Stimulated activated CD8-positive, alpha-beta memory T cell treated with anti-CD3 and anti-CD28 coated beads, Interleukin-4, amount 100 ng/mL, for 48 hours (primary cell): Measurements from ENCODE around the gene POLK.
A peak's percentile ranks its signal among the peaks of the same experiment; 100 is the strongest.
"Not testable (repeated sequence)": the region's sequence is repeated elsewhere in the genome, so short reads cannot be mapped to it uniquely, and the experiment has no call there.

Source experiments
- DNase-seq: peaks from one replicate; pipeline ENCODE4 v3.0.0-alpha.2; 2020

The POLK gene

GRCh38 chr5:75511435-75512382, at the start of gene POLK, which contains the start of gene CERT1:
POLK (plus strand) TSS chr5:75511891.
CERT1 (minus strand) TSS chr5:75511629; CDS start chr5:75511207, 422 bp downstream.
- peak; percentile 95 for DNase-seq

DNA sequence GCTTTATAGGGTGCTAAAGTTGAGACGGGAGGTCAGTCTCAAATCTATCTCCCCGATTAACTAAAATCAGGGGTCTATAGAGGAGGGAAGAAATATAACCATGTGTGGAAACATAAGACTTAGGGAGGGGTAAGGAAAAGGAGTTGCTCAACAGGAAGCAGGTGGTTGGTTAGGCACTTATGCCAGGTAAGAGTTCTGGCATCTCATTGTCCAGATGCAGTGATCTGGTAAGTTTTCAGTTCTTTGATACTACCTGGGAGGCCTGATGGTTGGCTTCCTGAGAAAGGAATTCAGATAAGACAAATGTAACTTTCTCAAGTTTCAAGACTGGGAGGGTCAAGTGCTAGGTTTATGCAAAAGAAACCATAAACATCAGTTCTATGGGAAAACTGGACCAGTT, 48.0 kb upstream of the POLK start:
- DNase-seq: no peak

DNA sequence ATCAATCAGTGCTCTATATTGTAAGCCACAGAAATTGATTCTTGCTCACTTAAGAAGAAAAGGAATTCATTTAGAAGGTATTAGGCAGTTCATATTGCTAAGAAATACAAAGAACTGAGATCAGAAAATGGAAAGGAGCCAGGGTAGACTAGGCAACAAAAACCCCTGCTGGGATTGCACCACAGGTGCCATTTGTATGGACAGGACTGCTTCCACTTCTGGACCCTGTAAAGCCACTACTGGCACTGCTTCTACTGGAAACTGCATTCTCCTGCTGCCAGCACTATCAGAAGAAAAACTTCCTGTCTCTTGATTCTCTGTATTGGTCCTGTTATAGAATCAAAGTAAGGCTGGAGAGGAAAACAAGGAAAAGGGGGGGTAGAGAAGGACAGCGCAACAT, 46.2 kb upstream of the POLK start:
- DNase-seq: no peak

DNA sequence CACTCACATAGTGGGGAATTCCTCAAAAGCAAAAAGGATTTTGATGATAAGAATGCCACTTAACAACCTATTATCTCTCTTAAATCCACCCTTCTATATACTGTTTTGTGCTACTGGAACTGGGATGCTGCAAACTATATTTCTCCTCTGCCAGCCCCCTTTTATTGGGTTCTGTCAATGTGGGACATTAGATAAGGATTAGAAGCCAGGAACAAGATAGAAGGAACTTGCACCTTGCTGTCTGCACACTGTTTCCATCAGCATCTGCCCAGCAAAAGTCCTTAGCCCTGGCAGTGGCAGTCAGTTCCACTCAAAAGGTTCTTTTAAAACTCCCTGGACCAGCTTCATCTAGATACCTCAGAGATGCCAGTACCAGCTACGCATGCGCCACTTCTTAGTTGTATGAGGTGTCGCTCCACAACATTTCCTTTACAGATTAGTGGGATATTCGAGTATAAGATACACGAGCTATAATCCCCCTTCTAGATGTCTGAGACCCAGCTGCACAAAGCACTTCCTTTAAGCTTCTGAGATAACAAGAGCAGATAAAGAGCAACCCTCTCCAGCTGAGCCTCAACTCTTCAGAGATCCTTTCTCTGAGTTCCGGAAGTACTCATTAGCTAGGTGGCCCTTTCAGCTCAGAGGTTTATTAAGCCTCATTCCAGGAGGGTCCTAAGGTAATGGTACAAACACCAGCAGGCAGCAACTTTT, 45.5 kb upstream of the POLK start:
- DNase-seq: no peak

GRCh38 chr5:75468593-75468992, 43.1 kb upstream of the POLK start:
- no peak for DNase-seq

- no peak for DNase-seq
Observed at GRCh38 chr5:75469017-75469416, 42.7 kb upstream of the POLK start.

DNA sequence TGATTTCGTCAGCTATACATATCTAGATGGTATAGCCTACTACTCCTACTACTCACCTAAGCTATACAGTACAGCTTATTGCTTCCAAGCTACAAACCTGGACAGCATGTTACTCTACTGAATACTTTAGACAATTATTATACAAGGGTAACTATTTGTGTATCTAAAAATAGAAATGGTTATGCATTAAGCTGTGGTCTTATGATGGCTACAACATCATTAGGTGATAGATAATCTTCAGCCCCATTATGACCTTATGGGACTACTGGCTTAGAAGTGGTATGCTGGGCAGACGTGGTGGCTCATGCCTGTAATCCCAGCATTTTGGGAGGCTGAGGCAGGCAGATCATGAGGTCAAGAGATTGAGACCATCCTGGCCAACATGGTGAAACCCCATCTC, 40.5 kb upstream of the POLK start:
- no peak for DNase-seq

GRCh38 chr5:75472973-75473372, 38.7 kb upstream of the POLK start:
- DNase-seq: no peak

- no peak for DNase-seq
Observed at GRCh38 chr5:75473463-75473862, 38.2 kb upstream of the POLK start.

- DNase-seq: no peak
Observed at GRCh38 chr5:75475364-75475763, 36.3 kb upstream of the POLK start.

DNA sequence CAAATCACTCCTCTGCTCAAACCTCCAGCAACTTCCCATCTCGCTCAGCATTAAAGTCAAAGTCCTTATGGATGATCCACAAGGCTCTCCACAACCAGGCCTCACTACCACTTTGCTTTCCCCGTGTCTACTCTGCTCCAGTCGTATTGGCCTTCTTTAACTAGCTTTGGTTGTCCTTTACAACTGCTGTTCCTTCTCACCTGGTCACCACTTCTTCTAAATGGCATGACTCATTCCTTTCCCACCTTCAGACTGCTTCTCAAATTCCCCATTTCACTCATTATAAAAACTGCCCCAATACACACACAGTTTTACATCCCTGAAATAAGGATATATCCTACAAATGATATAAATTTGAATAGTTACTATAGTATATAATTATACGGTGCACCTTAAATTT, 30.7 kb upstream of the POLK start:
- no peak for DNase-seq

GRCh38 chr5:75482482-75482881, 29.2 kb upstream of the POLK start:
- no peak for DNase-seq

GRCh38 chr5:75484605-75485004, 27.1 kb upstream of the POLK start:
- DNase-seq: no peak

DNA sequence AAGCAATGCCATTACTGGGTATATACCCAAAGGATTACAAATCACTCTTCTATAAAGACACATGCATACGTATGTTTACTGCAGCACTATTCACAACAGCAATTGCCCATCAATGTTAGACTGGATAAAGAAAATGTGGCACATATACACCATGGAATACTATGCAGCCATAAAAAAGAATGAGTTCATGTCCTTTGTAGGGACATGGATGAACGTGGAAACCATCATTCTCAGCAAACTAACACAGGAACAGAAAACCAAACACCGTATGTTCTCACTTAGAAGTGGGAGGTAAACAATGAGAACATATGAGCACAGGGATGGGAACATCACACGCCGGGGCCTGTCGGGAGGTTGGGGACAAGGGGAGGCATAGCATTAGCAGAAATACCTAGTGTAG, 21.8 kb upstream of the POLK start:
- DNase-seq: not testable (repeated sequence)

DNA sequence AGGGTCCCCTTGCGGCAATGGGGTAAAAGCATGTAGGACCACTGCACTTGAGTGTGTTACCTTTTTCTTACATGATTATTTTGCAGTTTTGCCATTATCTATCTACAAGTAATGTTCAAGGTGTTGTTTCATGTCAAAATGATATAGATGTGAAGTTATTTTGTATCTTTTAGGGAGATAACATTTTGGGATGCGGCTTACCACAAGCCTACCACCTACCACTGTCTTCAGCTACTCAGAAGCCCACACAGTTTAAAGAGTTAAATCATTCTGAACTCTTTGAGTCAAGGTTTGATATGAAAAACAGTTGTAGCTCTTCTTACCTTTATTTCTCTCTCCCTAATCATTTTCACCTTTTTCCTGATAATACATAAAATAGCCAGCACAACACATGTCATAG, 20.1 kb upstream of the POLK start:
- DNase-seq: no peak

GRCh38 chr5:75496026-75496425, 15.7 kb upstream of the POLK start:
- DNase-seq: no peak

DNA sequence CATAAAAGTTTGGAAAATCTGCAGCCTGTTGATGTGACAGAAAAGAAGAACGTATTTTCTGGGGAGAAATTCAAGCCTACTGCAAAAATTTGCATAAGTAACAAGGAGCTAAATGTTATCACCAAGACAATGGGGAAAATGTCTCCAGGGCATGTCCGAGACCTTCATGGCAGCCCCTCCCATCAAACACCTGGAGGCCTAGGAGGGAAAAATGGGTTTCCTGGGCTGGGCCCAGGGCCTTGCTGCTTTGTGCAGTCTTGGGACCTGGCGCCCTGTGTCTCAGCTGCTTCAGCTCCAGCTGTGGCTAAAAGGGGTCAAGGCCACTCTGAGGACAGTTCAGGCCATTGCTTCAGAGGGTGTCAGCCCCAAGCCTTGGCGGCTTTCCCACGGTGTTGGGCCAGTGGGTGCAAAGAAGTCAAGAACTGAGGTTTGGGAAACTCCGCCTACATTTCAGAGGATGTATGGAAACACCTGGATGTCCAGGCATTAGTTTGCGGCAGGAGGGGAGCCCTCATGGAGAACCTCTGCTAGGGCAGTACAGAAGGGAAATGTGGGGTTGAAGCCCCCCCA, 13.4 kb upstream of the POLK start:
- DNase-seq: no peak

- not testable (repeated sequence) for DNase-seq
Observed at GRCh38 chr5:75498875-75499274, 12.8 kb upstream of the POLK start.

- not testable (repeated sequence) for DNase-seq
Observed at GRCh38 chr5:75505112-75505511, 6.6 kb upstream of the POLK start.

DNA sequence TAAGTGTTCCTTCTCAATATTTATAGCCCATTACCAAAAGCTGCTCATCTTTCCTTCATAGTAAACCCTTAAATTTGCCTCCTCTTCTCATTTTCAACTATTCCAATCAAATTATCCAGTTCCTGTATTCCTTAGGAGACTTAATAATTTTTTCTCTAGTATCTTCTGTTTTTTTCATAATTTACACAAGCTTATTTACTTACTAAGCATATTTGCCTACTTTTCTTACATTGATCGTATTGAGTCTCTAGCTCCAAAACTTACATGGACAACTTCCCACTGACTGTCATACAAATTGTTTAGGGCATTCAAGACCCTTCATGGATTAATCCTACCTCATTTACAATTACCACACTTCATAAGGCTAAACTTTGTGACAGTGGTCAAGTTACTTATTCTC, 3.9 kb upstream of the POLK start:
- DNase-seq: no peak

DNA sequence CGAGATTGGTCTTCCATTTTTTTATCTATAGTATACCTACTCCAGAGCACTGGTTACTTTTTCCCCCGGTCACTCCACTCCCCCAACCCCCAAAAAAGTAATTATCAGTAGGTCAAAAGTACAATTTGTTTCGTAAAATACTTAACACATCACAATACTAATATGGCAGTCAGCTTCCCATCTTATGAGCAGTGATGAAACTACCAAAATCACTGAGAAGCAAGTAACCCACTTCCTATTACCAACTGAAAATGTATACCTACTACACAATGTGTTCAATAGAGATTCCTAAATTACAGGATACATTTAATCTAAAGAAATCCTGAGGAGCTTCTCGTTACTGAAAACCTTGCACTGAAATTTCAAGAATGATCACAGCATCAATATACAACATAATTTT, 2.1 kb upstream of the POLK start:
- DNase-seq: no peak

DNA sequence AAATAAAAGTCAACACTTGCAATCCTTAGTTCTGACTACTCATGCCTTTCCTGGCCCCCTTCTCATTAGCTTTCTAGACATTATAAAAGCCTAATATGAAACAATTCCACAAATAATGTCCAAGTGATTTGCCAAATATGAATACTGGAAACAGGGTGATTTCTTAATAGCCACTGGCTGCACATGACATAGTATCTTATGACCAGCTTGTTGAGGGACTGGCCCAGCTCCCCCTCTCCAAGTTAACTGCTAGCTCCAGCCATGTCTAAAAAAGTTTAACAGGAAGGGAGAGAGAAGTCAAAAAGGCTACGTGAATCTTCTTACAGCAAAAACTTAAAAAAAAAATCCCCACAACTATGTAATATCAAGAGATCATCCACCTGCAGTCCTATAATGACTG, 1.7 kb upstream of the POLK start:
- DNase-seq: no peak

DNA sequence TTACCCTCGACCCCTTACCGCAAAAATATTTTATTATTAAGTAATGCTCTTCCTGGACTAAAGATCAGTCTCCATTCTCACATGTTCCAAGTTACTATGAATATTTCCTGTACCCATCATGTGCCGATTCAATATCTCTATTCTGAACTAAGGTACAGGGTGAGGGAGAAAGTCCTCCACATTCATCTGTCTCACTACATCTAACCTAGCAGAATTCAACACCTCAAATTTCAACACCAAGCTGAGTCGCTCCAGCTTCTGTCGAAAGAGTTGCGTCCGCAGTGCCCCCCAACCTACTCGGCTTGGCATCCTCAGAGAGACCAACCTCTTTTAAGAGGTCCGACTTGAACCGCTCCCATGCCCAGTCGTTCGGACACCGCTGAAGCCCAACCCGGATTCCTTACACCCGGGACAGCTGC, 1.3 kb upstream of the POLK start:
- no peak for DNase-seq
